Ovary (tissue), 9 donors: ENCODE results near the gene PDK2. TPM values are rescaled to one million over a fixed set of nuclear protein-coding genes. Genes with fewer than 3 reads are reported as not detected.

ENCODE experiments used
- DNase-seq, 5 donors: peaks; one replicate each; pipeline ENCODE4 v3.0.0-alpha.2; 2019 to 2020
- H3K27ac ChIP-seq, 2 donors: fragments of 200-600 bp; one replicate each; pipeline versions ENCODE4 v1.5.1 to v1.8.0; 2019 to 2022
- H3K27me3 ChIP-seq: fragments of 200-600 bp; one replicate; pipeline ENCODE4 v1.8.0; 2022
- H3K36me3 ChIP-seq: fragments of 200-600 bp; sonication (generic); one replicate; pipeline ENCODE4 v1.5.1; 2019
- H3K4me1 ChIP-seq: one replicate; pipeline ENCODE4 v1.8.1; 2013; ENCODE audit warnings: mild to moderate bottlenecking, moderate library complexity; ENCODE audit not compliant: insufficient read depth
- H3K4me3 ChIP-seq: fragments of 200-600 bp; sonication (generic); one replicate; pipeline ENCODE4 v1.5.1; 2017
- H3K9me3 ChIP-seq, 2 donors: fragments of 200-600 bp in 1 of 2; sonication (generic) in 1 of 2; one replicate each; pipeline versions ENCODE4 v1.5.1 to v1.8.1; 2013 to 2019; ENCODE audit warnings: mild to moderate bottlenecking in 1 of 2, moderate library complexity in 1 of 2
- EP300 ChIP-seq: sonication (generic); formaldehyde crosslinking; IDR thresholded peaks from one replicate; pipeline ENCODE4 v1.6.1; 2017; ENCODE audit warnings: antibody characterized with exemption
- POLR2A ChIP-seq: fragments of 450-650 bp; IDR thresholded peaks from one replicate; pipeline ENCODE4 v1.6.1; 2017; ENCODE audit warnings: antibody characterized with exemption, mild to moderate bottlenecking, moderate library complexity
- WGBS, 3 donors: extraction: QIAGEN DNeasy Blood & Tissue Kit in 1 of 3; methylation state at CpG; one replicate each; pipeline versions ENCODE4 v1.1.5 to v1.1.7; 2013 to 2017; 5-methylcytosine and 5-hydroxymethylcytosine counted together
- intact Hi-C, 4 donors: fragments of 100-400 bp; cut with DNase I; formaldehyde crosslinking; loops; one replicate each; pipeline versions ENCODE4 v1.11.0 to v1.15.1; 2022 to 2023
- polyA plus RNA-seq, 2 donors: library from polyadenylated mRNA; stranded (reverse); fragments of 200-250 nt in 1 of 2; fragments of 350-450 nt in 1 of 2; fragmentation: Illumina TruSeq in 1 of 2; extraction: RNeasy Lipid Tissue Mini Kit (QIAGEN cat#74804) in 1 of 2; gene quantifications; one replicate each; pipeline ENCODE4 v1.2.3, GENCODE V29; 2013 to 2014
- total RNA-seq, 7 donors: library from RNA; depleted of rRNA in 2 of 7; stranded (reverse); fragments of >200 nt in 2 of 7; fragmentation: NEBNext Ultra II Directional in 3 of 7; extraction: Animal tissue kit (Norgen Biotek cat#: 25700) in 3 of 7; gene quantifications; one replicate each; pipeline versions ENCODE4 v1.1.0 to v1.2.4, GENCODE V29; 2016 to 2023
- TF ChIP-seq, protein P1 (sequence below), 3 donors: fragments of 450-650 bp in 2 of 3; fragments of 200-600 bp in 1 of 3; IDR thresholded peaks; one replicate each; pipeline versions ENCODE4 v1.5.1 to v1.8.0; 2016 to 2022; ENCODE audit warnings: antibody characterized with exemption in 3 of 3, mild to moderate bottlenecking in 1 of 3
- donor health status: DM: no; HTN: no; CAD: no; lungs with moderate emphysema.
- donor health status: DM: no; HTN: no; CAD: no.
- donor health status: Bipolar disorder and iron deficiency.
- donor health status: DM: yes; HTN: yes; CAD: no.
- donor health status: DM: no; HTN: no; CAD: no.
- donor health status: DM: yes; HTN: yes; CAD: no.

Gene PDK2
- total and polyA plus RNA-seq, 9 donors, result 36.5 to 83.2 (median 54.7) TPM

DNA sequence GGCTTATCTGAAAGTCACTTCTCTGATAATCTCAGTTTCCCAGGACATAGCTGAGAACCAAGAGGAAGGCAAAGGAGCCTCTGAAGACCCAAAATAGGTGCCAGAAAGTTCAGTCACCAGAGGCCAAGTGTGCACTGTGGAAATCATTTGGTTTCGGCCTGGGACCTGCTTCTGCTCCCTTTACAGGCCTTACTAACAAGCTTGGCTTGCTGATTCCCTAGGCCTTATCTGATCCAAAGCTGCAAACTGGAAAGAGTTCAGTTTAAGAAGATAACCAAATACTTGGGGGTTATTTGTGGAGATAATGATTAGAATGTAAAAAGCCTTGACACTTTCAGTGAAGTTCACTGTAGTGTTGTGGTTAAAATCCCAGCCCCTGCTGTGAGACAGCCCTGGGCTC is 22.2 kb upstream of the PDK2 start:
- intact Hi-C loops, result loop anchor here in 1 of 4 donors (5.0 kb wide), 1 partner anchor 246 kb away; no protein-coding TSS in a partner anchor
- TF ChIP-seq POLR2A (no peak), EP300 (no peak)
- TF ChIP-seq, protein P1, sequence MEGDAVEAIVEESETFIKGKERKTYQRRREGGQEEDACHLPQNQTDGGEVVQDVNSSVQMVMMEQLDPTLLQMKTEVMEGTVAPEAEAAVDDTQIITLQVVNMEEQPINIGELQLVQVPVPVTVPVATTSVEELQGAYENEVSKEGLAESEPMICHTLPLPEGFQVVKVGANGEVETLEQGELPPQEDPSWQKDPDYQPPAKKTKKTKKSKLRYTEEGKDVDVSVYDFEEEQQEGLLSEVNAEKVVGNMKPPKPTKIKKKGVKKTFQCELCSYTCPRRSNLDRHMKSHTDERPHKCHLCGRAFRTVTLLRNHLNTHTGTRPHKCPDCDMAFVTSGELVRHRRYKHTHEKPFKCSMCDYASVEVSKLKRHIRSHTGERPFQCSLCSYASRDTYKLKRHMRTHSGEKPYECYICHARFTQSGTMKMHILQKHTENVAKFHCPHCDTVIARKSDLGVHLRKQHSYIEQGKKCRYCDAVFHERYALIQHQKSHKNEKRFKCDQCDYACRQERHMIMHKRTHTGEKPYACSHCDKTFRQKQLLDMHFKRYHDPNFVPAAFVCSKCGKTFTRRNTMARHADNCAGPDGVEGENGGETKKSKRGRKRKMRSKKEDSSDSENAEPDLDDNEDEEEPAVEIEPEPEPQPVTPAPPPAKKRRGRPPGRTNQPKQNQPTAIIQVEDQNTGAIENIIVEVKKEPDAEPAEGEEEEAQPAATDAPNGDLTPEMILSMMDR (IDR thresholded peaks at IDR 0.05), result no peak

DNA sequence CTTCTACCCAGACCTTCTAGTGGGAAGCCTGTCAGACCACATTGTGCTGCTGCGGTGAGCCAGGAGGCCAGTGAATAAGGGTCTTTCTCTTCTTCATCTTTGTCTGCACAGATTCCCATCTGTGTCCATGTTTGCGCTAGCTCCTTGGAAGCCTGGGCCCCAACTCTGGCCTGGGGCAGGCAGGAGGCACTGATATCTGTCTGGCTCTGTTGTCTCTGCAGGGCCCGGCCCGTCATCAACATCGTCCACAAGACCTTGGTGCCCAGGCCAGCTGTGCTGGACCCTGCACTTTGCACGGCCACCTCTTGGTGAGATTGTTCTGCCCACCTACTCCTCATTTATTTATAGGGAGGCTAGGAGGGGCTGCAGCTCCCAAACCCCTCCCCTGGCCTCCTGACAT is 20.9 kb upstream of the PDK2 start:
- no peaks in the 10 kb centered on the region for H3K4me1 ChIP-seq
- TF ChIP-seq POLR2A (no peak), EP300 (no peak)
- TF ChIP-seq, protein P1 (IDR thresholded peaks at IDR 0.05), result no peak
- H3K27me3 ChIP-seq, result no peaks in the 10 kb centered on the region
- WGBS, 3 donors, result 90 to 92% (median 90%) methylated on average over 6 of the region's 6 CpGs
- no peaks in the 10 kb centered on the region for H3K9me3 ChIP-seq
- no peak overlapping the region for H3K4me3 ChIP-seq
- intact Hi-C loops, result loop anchor here in 1 of 4 donors (5.0 kb wide), 1 partner anchor 247 kb away; no protein-coding TSS in a partner anchor
- H3K36me3 ChIP-seq, result no peaks in the 10 kb centered on the region
- H3K27ac ChIP-seq, result no peak overlapping the region
- no peak for DNase-seq

More for the DNA sequence above, 22.2 kb upstream of the PDK2 start:
- Histone ChIP-seq H3K4me1 (no peaks in the 10 kb centered on the region), H3K27ac (no peak overlapping the region), H3K27me3 (no peaks in the 10 kb centered on the region), H3K4me3 (no peak overlapping the region), H3K9me3 (no peaks in the 10 kb centered on the region), H3K36me3 (no peaks in the 10 kb centered on the region)
- DNase-seq, result no peak
- WGBS, 3 donors, result 79 to 97% (median 83%) methylated on average over 1 of the region's 1 CpG

DNA sequence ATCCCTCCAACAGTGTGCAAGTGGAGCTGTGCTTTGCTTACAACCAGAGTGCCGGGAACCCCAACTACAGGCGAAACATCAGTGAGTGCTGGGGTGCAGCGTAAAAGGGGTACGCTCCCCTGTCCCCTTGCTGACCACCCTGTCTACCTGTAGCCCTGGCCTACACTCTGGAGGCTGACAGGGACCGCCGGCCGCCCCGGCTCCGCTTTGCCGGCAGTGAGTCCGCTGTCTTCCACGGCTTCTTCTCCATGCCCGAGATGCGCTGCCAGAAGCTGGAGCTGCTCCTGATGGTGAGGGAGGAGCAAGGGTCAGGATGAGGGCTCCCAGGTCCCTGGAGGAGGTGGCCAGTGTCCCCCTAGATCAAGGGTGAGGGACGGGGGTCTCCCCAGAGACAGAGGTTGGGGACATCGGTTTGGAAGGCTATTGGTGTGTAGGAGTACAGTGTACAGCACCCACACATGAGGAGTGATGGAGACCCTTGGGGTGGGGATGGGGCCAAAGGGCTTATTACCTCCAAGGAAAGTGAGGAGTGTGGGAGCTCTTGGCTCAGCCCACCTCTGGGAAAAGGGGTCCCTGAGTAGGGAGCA is 19.6 kb upstream of the PDK2 start:
- no peak for DNase-seq
- Histone ChIP-seq H3K9me3 (no peaks in the 10 kb centered on the region), H3K4me1 (no peaks in the 10 kb centered on the region), H3K4me3 (no peak overlapping the region), H3K27ac (no peak overlapping the region), H3K27me3 (no peaks in the 10 kb centered on the region), H3K36me3 (no peaks in the 10 kb centered on the region)
- intact Hi-C loops, result no loop called here
- no peak for TF ChIP-seq EP300
- TF ChIP-seq POLR2A, result no peak
- TF ChIP-seq, protein P1 (IDR thresholded peaks at IDR 0.05), result no peak
- WGBS, 3 donors, result 88 to 92% (median 90%) methylated on average over 16 of the region's 16 CpGs

DNA sequence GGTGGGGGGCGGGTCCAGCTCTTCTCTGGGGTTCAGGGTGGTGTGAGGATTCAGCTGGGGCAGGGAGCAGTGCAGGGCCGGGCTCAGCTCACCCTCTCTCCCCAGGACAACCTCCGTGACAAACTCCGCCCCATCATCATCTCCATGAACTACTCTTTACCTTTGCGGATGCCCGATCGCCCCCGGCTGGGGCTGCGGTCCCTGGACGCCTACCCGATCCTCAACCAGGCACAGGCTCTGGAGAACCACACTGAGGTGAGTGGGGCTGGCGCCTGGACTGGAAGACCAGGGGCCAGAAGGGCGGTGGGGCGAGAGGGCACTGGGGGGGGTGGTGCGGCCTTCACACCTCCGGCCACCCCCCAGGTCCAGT is 18.9 kb upstream of the PDK2 start:
- H3K27ac ChIP-seq, result no peak overlapping the region
- H3K9me3 ChIP-seq, result no peaks in the 10 kb centered on the region
- no peak for DNase-seq
- WGBS, 3 donors, result 91 to 95% (median 92%) methylated on average over 16 of the region's 16 CpGs
- no peaks in the 10 kb centered on the region for H3K27me3 ChIP-seq
- H3K4me3 ChIP-seq, result no peak overlapping the region
- intact Hi-C loops, result no loop called here
- H3K4me1 ChIP-seq, result no peaks in the 10 kb centered on the region
- TF ChIP-seq EP300, result no peak
- no peak for TF ChIP-seq POLR2A
- TF ChIP-seq, protein P1 (IDR thresholded peaks at IDR 0.05), result no peak
- H3K36me3 ChIP-seq, result no peaks in the 10 kb centered on the region
